H9 (cell line): ENCODE data around the gene HIRIP3. TPM values are rescaled to one million over a fixed set of nuclear protein-coding genes. Genes with fewer than 3 reads are reported as not detected.

Source experiments
- DNase-seq: peaks from one replicate; pipeline ENCODE4 v3.0.0-alpha.2; 2017
- H2AFZ ChIP-seq: one replicate; pipeline ENCODE4 v1.6.1; 2013; ENCODE audit warnings: mild to moderate bottlenecking, low read length, control low read depth, moderate library complexity
- H2AK5ac ChIP-seq: 2 replicates; pipeline ENCODE4 v1.6.1; 2013; ENCODE audit warnings: low read length, control low read depth, mixed read lengths; ENCODE audit not compliant: insufficient read length
- H2BK120ac ChIP-seq: one replicate; pipeline ENCODE4 v1.6.1; 2013; ENCODE audit warnings: low read depth, mild to moderate bottlenecking, low read length, control low read depth, inconsistent platforms; ENCODE audit not compliant: poor library complexity, severe bottlenecking
- H2BK12ac ChIP-seq: 2 replicates; pipeline ENCODE4 v1.6.1; 2013; ENCODE audit warnings: low read length, control low read depth, mixed read lengths, low read depth; ENCODE audit not compliant: insufficient read length
- H2BK15ac ChIP-seq: 2 replicates; pipeline ENCODE4 v1.6.1; 2013; ENCODE audit warnings: low read depth, low read length, control low read depth
- H2BK20ac ChIP-seq: one replicate; pipeline ENCODE4 v1.6.1; 2013; ENCODE audit warnings: low read depth, mild to moderate bottlenecking, low read length, control low read depth, inconsistent platforms; ENCODE audit not compliant: poor library complexity, severe bottlenecking
- H2BK5ac ChIP-seq: 2 replicates; pipeline ENCODE4 v1.6.1; 2013; ENCODE audit warnings: low read length, control low read depth, mixed read lengths; ENCODE audit not compliant: insufficient read length
- H3K14ac ChIP-seq: 2 replicates; pipeline ENCODE4 v1.6.1; 2013; ENCODE audit warnings: low read length, control low read depth; ENCODE audit not compliant: insufficient read depth
- H3K18ac ChIP-seq: 2 replicates; pipeline ENCODE4 v1.6.1; 2013; ENCODE audit warnings: low read depth, mild to moderate bottlenecking, mixed read lengths, low read length, control low read depth; ENCODE audit not compliant: insufficient read length
- H3K23ac ChIP-seq: 2 replicates; pipeline ENCODE4 v1.6.1; 2013; ENCODE audit warnings: low read length, control low read depth, mixed read lengths, low read depth; ENCODE audit not compliant: insufficient read length
- H3K23me2 ChIP-seq: 2 replicates; pipeline ENCODE4 v1.6.1; 2013; ENCODE audit warnings: low read depth, mild to moderate bottlenecking, mixed read lengths, low read length, control low read depth; ENCODE audit not compliant: insufficient read length, poor library complexity, severe bottlenecking
- H3K27ac ChIP-seq: 2 replicates; pipeline ENCODE4 v1.5.1; 2013; ENCODE audit warnings: low read length, control low read depth, mixed read lengths, low read depth; ENCODE audit not compliant: insufficient read length
- H3K27me3 ChIP-seq: 2 replicates; pipeline ENCODE4 v1.6.1; 2013; ENCODE audit warnings: low read length, control low read depth, inconsistent platforms; ENCODE audit not compliant: insufficient read depth
- H3K4ac ChIP-seq: 2 replicates; pipeline ENCODE4 v1.6.1; 2013; ENCODE audit warnings: low read depth, mild to moderate bottlenecking, control low read depth, inconsistent platforms, low read length, moderate library complexity
- H3K4me1 ChIP-seq: 2 replicates; pipeline ENCODE4 v1.6.1; 2013; ENCODE audit warnings: low read length, control low read depth, inconsistent platforms; ENCODE audit not compliant: insufficient read depth
- H3K4me2 ChIP-seq: 2 replicates; pipeline ENCODE4 v1.6.1; 2013; ENCODE audit warnings: low read length, control low read depth, mixed read lengths; ENCODE audit not compliant: insufficient read length, insufficient read depth
- H3K56ac ChIP-seq: 2 replicates; pipeline ENCODE4 v1.6.1; 2013; ENCODE audit warnings: low read depth, mild to moderate bottlenecking, mixed read lengths, low read length, control low read depth; ENCODE audit not compliant: insufficient read length
- H3K79me1 ChIP-seq: 2 replicates; pipeline ENCODE4 v1.6.1; 2013; ENCODE audit warnings: low read depth, mild to moderate bottlenecking, moderate library complexity, low read length, control low read depth, inconsistent platforms; ENCODE audit not compliant: insufficient read depth, poor library complexity, severe bottlenecking
- H3K79me2 ChIP-seq: 2 replicates; pipeline ENCODE4 v1.6.1; 2013; ENCODE audit warnings: low read length, control low read depth, inconsistent platforms; ENCODE audit not compliant: insufficient read depth
- H3K9ac ChIP-seq: 2 replicates; pipeline ENCODE4 v1.6.1; 2013; ENCODE audit warnings: low read length, control low read depth, mixed read lengths; ENCODE audit not compliant: insufficient read length; ENCODE audit errors: extremely low read depth
- H3K9me3 ChIP-seq: one replicate; pipeline ENCODE4 v1.6.1; 2013; ENCODE audit warnings: low read depth, low read length, inconsistent platforms; ENCODE audit not compliant: control insufficient read depth
- H3T11ph ChIP-seq: one replicate; pipeline ENCODE4 v1.6.1; 2013; ENCODE audit warnings: mild to moderate bottlenecking, low read length, control low read depth, inconsistent platforms
- H4K20me1 ChIP-seq: one replicate; pipeline ENCODE4 v1.6.1; 2013; ENCODE audit not compliant: control insufficient read depth, insufficient read length, insufficient read depth
- H4K5ac ChIP-seq: 2 replicates; pipeline ENCODE4 v1.6.1; 2013; ENCODE audit warnings: low read depth, mild to moderate bottlenecking, mixed read lengths, low read length, control low read depth; ENCODE audit not compliant: insufficient read length
- H4K8ac ChIP-seq: replicated peaks from 2 replicates; pipeline ENCODE4 v1.6.1; 2013; ENCODE audit warnings: low read length, control low read depth, mixed read lengths, low read depth; ENCODE audit not compliant: insufficient read length
- H4K91ac ChIP-seq: 2 replicates; pipeline ENCODE4 v1.6.1; 2013; ENCODE audit warnings: low read depth, mild to moderate bottlenecking, moderate library complexity, mixed read lengths, low read length, control low read depth; ENCODE audit not compliant: insufficient read length
- H3K27ac Mint-ChIP-seq, 3 experiments: 2 replicates in 2 of 3; 3 replicates in 1 of 3; pipeline ENCODE4 v1.8.0; 2020 to 2021; ENCODE audit warnings: mixed read lengths in 3 of 3, mild to moderate bottlenecking in 1 of 3, moderate library complexity in 1 of 3
- H3K27me3 Mint-ChIP-seq: 2 replicates; pipeline ENCODE4 v1.8.0; 2021; ENCODE audit warnings: low read depth, mild to moderate bottlenecking, moderate library complexity, mixed read lengths
- H3K36me3 Mint-ChIP-seq, 3 experiments: 2 replicates in 2 of 3; 3 replicates in 1 of 3; pipeline ENCODE4 v1.8.0; 2020 to 2021; ENCODE audit warnings: low read depth in 3 of 3, mixed read lengths in 3 of 3; ENCODE audit not compliant: insufficient read depth in 1 of 3
- H3K4me1 Mint-ChIP-seq, 2 experiments: 2 replicates each; pipeline ENCODE4 v1.8.0; 2020; ENCODE audit warnings: mixed read lengths in 2 of 2
- H3K4me3 Mint-ChIP-seq, 2 experiments: 2 replicates in 1 of 2; 3 replicates in 1 of 2; pipeline ENCODE4 v1.8.0; 2020 to 2021; ENCODE audit warnings: mild to moderate bottlenecking in 2 of 2, mixed read lengths in 2 of 2, moderate library complexity in 1 of 2
- H3K9me3 Mint-ChIP-seq, 2 experiments: 2 replicates in 1 of 2; 3 replicates in 1 of 2; pipeline ENCODE4 v1.8.0; 2020; ENCODE audit warnings: mild to moderate bottlenecking in 2 of 2, mixed read lengths in 2 of 2, moderate library complexity in 1 of 2
- whole genome bisulfite sequencing: extraction: QIAGEN DNeasy Blood & Tissue Kit; methylation state at CpG from one replicate; pipeline ENCODE4 v1.1.7; 2013; ENCODE audit warnings: missing lambda C conversion rate, low lambda C conversion rate, mixed read lengths; ENCODE audit not compliant: insufficient read length; ENCODE audit errors: extremely low coverage; 5-methylcytosine and 5-hydroxymethylcytosine counted together
- total RNA-seq: library from RNA; stranded (reverse); gene quantifications from 2 replicates; pipeline ENCODE4 v1.2.1, GENCODE V29; 2021
- TF ChIP-seq, protein P1 (sequence below): fragments of 200-600 bp; sonication (generic); conservative IDR thresholded peaks from 3 replicates; pipeline ENCODE4 v1.8.0; 2021; ENCODE audit warnings: antibody characterized with exemption, mild to moderate bottlenecking

Gene HIRIP3
- total RNA-seq, 1 experiment from 2014 or later: 21.6 TPM

DNA sequence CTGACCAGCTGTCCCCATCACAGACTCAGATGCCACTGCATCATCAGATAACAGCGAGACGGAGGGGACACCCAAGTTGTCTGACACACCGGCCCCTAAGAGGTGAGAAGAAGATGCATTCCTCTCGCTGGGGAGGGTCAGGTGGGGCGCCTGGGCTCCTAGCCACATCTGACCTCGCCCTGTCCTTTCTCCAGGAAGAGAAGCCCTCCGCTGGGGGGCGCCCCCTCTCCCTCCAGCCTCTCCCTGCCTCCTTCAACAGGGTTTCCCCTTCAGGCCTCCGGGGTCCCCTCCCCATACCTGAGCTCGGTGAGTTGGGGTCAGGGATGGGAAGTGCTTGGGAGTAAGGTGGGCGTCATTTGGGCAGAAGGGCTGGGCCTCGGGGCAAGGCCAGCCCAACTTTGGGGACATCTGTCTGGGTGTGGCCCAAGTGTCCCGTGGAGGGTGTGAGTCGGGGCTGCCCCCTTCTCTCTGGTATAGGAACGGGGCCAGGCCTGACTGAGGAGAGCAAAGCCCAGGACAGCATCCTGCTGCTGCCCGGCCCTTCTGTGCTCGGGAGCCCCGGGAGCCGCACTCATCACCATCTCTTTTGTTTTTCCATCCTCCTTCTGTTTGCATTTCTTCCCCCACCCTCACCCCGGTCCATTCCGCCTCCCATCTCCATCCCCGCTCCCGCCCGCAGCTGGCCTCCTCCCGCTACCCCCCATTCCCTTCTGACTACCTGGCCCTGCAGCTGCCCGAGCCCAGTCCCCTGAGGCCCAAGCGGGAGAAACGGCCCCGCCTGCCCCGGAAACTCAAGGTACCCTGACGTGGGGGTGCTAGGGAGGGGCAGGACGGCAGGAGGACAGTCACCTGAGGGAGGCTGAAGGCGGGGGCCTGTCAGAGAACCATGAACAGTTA is 5.6 kb upstream of the HIRIP3 start:
- Mint-ChIP-seq H3K9me3 (no peaks in the 10 kb centered on the region; a peak in 1 of 5 replicates), H3K4me1 (peaks cover 5 to 28% of the 10 kb centered on the region in 2 experiments), H3K36me3 (peaks cover 27 to 55% (median 29%) of the 10 kb centered on the region in 3 experiments), H3K4me3 (peak overlapping the region in 1 of 2 experiments; percentile 73; a peak in 3 of 5 replicates), H3K27me3 (no peaks in the 10 kb centered on the region; the same call in 1 of the 2 replicates), H3K27ac (peak overlapping the region in 1 of 3 experiments; percentile 90; a peak in 1 of 7 replicates)
- Histone ChIP-seq H3K4me1 (0 out of 2 replicates have a peak, but pooled peaks cover 2% of the 10 kb centered on the region), H2BK120ac (no peak overlapping the region), H3K23ac (no peak overlapping the region), H3K9ac (no peak overlapping the region), H4K5ac (no peak overlapping the region), H3T11ph (no peak overlapping the region), H3K9me3 (no peaks in the 10 kb centered on the region), H3K79me1 (no peaks in the 10 kb centered on the region), H4K91ac (no peak overlapping the region), H3K56ac (no peak overlapping the region), H3K79me2 (no peaks in the 10 kb centered on the region; the same call in 1 of the 2 replicates), H2BK12ac (no peak overlapping the region), H2BK20ac (no peak overlapping the region), H3K18ac (no peak overlapping the region), H2AFZ (no peak overlapping the region), H4K20me1 (no peaks in the 10 kb centered on the region), H2BK15ac (no peak overlapping the region), H3K23me2 (peaks cover 9% of the 10 kb centered on the region), H4K8ac (no peak overlapping the region), H2BK5ac (no peak overlapping the region), H3K27ac (no peak overlapping the region), H3K4ac (no peak overlapping the region), H3K27me3 (no peaks in the 10 kb centered on the region), H3K14ac (no peak overlapping the region), H2AK5ac (no peak overlapping the region), H3K4me2 (peak overlapping the region; percentile 22)
- TF ChIP-seq, protein P1, sequence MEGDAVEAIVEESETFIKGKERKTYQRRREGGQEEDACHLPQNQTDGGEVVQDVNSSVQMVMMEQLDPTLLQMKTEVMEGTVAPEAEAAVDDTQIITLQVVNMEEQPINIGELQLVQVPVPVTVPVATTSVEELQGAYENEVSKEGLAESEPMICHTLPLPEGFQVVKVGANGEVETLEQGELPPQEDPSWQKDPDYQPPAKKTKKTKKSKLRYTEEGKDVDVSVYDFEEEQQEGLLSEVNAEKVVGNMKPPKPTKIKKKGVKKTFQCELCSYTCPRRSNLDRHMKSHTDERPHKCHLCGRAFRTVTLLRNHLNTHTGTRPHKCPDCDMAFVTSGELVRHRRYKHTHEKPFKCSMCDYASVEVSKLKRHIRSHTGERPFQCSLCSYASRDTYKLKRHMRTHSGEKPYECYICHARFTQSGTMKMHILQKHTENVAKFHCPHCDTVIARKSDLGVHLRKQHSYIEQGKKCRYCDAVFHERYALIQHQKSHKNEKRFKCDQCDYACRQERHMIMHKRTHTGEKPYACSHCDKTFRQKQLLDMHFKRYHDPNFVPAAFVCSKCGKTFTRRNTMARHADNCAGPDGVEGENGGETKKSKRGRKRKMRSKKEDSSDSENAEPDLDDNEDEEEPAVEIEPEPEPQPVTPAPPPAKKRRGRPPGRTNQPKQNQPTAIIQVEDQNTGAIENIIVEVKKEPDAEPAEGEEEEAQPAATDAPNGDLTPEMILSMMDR: peak; percentile 62
- DNase-seq: peak; percentile 69
- no CpG with 5 or more reads among the region's 33 CpGs for WGBS
